ENCODE measurements around the gene PLAAT5.
A peak's percentile ranks its signal among the peaks of the same experiment; 100 is the strongest.
"Not testable (repeated sequence)": the region's sequence is repeated elsewhere in the genome, so short reads cannot be mapped to it uniquely, and the experiment has no call there.

Gene PLAAT5

DNA sequence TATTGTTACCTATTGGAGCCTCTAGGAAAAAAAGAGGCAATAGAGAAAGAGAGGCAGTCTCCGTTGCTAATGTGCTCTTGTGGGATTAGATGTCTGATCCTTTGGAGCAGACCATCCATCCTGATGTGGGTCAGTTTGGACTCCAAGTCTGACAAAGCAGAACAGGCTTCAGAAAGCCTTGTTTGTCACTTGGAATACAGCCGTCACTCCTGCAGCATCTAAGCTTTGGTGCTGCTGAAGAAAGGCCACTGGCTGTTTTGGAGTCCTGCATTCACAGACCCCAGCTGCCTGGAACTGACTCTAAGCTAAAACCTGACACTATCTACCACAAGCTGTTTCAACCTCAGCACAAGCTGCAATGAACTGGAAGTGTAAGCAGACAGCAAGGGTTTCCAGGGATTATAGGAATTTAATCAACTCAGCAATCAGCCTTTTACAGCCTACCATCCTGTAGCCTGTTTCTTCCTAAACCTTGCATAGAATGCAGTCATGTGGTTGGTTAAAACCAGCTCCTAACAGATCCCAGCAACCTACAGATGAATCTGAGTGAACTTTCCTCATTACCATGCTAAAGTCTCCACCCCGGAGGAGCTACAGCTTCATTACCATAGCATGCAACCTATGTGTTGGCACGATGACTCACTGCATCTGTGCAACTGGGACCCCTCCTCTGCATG, 42.0 kb upstream of the PLAAT5 start:
- TF ChIP-seq, protein P1, sequence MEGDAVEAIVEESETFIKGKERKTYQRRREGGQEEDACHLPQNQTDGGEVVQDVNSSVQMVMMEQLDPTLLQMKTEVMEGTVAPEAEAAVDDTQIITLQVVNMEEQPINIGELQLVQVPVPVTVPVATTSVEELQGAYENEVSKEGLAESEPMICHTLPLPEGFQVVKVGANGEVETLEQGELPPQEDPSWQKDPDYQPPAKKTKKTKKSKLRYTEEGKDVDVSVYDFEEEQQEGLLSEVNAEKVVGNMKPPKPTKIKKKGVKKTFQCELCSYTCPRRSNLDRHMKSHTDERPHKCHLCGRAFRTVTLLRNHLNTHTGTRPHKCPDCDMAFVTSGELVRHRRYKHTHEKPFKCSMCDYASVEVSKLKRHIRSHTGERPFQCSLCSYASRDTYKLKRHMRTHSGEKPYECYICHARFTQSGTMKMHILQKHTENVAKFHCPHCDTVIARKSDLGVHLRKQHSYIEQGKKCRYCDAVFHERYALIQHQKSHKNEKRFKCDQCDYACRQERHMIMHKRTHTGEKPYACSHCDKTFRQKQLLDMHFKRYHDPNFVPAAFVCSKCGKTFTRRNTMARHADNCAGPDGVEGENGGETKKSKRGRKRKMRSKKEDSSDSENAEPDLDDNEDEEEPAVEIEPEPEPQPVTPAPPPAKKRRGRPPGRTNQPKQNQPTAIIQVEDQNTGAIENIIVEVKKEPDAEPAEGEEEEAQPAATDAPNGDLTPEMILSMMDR (IDR thresholded peaks at IDR 0.05; ENCODE audit: low read depth, low read length, missing control alignments): no peak
- H3K4me3 ChIP-seq (replicated peaks; ENCODE audit: low read depth, low read length): no peak overlapping the region
- DNase-seq (ENCODE audit: extremely low read depth, low read depth): no peak

DNA sequence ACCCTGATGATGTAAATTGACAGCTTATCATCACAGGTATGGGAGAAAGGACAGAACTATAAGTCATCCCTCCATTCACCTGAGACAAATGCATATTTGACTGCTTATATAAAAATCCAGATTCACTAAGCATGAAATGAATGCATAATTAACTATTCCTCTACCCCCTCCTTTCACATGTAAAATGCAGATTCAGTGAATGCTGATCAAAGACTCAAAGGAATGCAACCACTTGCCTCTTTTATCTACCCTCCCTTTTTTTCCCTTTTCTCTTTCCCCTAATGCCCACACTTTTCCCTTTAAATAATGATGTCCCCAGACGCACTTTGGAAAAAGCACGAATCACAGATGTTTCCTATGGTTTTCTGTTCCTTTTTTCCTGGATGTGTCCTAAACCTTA, 41.1 kb upstream of the PLAAT5 start:
- no peak for DNase-seq (ENCODE audit: extremely low read depth, low read depth)
- TF ChIP-seq, protein P1 (IDR thresholded peaks at IDR 0.05; ENCODE audit: low read depth, low read length, missing control alignments): no peak
- no peak overlapping the region for H3K4me3 ChIP-seq (replicated peaks; ENCODE audit: low read depth, low read length)

DNA sequence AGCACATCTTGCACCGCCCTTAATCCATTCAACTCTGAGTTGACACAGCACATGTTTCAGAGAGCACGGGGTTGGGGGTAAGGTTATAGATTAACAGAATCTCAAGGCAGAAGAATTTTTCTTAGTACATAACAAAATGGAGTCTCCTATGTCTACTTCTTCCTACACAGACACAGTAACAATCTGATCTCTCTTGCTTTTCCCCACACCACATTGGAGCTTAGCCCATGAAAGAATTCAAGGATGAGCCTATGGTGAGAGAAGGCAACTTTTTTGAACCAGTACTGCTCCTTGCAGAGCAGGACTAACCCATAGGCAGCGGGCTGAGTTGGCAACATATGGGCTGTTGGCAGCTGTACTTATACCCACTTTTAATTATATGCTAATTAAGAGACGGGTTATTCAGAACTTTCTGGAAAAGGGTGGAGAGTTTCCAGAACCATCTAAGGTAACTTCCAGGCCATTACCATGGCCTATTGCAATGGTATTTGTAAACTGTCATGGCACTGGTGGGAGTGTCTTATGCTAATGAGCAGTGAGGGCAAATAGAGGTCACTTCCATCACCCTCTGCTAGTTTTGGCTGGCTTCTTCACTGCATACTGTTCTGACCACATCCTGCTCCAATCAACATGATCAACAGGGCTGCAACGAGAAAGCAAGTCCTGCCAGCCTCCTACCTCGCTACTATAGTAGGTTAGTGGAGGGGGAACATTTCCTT, 40.3 kb upstream of the PLAAT5 start:
- peak; percentile 46 for DNase-seq (ENCODE audit: extremely low read depth, low read depth)
- H3K4me3 ChIP-seq (replicated peaks; ENCODE audit: low read depth, low read length): not testable (repeated sequence)

DNA sequence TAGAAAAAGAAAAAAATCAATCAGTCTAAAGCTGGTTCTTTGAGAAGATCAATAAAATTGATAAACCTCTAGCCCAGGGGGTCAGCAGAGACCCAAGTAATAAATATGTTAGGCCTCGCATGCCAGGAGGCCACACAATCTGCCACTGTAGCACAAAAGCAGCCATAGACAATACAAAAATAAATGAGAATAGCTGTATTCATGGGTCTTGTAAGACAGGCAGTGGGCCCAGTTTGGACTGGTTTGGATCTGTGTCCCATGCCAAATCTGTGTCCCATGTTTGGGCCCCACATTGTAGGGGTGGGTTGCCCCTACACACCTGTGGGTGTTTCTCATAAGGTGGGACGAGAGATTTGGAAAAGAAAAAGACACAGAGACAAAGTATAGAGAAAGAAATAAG, 39.1 kb upstream of the PLAAT5 start:
- TF ChIP-seq, protein P1 (IDR thresholded peaks at IDR 0.05; ENCODE audit: low read depth, low read length, missing control alignments): no peak
- DNase-seq (ENCODE audit: extremely low read depth, low read depth): no peak
- no peak overlapping the region for H3K4me3 ChIP-seq (replicated peaks; ENCODE audit: low read depth, low read length)

DNA sequence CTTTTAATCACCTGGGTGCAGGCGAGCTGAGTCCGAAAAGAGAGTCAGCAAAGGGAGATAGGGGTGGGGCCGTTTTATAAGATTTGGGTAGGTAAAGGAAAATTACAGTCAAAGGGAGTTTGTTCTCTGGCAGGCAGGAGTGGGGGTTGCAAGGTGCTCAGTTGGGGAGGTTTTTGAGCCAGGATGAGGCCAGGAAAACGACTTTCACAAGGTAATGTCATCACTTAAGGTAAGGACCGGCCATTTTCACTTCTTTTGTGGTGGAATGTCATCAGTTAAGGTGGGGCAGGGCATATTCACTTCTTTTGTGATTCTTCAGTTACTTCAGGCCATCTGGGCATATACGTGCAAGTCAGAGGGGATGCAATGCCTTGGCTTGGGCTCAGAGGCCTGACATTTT, 38.4 kb upstream of the PLAAT5 start:
- H3K4me3 ChIP-seq (replicated peaks; ENCODE audit: low read depth, low read length); DNase-seq (ENCODE audit: extremely low read depth, low read depth): not testable (repeated sequence)

DNA sequence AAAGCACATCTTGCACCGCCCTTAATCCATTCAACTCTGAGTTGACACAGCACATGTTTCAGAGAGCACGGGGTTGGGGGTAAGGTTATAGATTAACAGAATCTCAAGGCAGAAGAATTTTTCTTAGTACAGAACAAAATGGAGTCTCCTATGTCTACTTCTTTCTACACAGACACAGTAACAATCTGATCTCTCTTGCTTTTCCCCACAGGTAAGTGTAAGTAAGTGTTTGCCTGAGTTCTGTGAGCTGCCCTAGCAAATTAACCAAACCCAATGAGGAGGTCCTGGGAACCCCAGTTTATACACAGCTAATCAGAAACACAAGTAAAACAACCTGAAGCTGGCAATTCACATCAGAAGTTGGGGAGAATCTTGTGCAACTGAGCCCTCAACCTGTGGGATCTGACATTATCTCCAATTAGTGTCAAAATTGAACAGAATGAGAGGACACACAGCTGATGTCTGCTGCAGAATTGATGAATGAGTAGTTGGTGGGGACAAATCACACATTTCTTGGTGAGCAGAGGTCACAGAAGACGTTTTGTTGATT, 37.8 kb upstream of the PLAAT5 start:
- not testable (repeated sequence) for H3K4me3 ChIP-seq (replicated peaks; ENCODE audit: low read depth, low read length); DNase-seq (ENCODE audit: extremely low read depth, low read depth)

DNA sequence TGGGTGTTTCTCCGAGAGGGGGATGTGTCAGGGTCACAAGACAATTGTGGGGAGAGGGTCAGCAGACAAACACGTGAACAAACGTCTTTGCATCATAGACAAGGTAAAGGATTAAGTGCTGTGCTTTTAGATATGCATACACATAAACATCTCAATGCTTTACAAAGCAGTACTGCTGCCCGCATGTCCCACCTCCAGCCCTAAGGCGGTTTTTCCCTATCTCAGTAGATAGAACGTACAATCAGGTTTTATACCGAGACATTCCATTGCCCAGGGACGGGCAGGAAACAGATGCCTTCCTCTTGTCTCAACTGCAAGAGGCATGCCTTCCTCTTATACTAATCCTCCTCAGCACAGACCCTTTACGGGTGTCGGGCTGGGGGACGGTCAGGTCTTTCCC, 37.2 kb upstream of the PLAAT5 start:
- not testable (repeated sequence) for H3K4me3 ChIP-seq (replicated peaks; ENCODE audit: low read depth, low read length); DNase-seq (ENCODE audit: extremely low read depth, low read depth)

DNA sequence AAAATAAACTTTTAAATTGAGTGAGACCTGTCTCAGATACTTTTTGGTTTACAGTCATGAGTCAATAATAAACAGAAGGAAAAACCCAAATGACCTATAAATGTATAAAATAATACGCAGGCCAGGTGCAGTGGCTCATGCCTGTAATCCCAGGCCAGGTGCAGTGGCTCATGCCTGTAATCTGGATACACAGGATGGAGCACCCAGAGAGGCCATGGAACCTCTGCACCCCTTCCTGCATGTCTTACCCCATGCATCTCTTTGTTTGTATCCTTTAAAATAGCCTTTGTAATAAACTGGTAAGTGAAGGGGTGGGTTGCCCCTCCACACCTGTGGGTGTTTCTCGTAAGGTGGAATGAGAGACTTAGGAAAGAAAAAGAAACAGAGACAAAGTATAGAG, 36.7 kb upstream of the PLAAT5 start:
- DNase-seq (ENCODE audit: extremely low read depth, low read depth): no peak
- no peak overlapping the region for H3K4me3 ChIP-seq (replicated peaks; ENCODE audit: low read depth, low read length)
- TF ChIP-seq, protein P1 (IDR thresholded peaks at IDR 0.05; ENCODE audit: low read depth, low read length, missing control alignments): no peak

DNA sequence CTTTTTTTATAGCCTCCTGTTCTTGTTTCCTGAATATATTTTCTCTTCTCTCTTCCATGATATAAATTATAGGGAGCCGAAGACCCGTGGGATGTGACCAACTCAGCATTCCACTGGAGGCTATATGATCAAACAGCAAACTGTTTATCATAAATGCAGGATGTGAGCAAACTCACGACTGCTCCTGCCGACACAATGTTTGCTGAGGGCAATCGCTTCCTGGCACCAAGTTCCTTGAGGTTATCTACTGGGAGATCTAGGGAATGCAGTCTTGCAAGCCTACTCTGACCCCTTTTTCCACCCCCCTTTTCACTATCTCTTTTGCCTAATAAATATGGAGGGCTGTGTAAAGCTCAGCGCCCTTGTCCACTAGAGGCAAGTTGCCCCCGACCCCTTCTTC, 32.2 kb upstream of the PLAAT5 start:
- H3K4me3 ChIP-seq (replicated peaks; ENCODE audit: low read depth, low read length): no peak overlapping the region
- TF ChIP-seq, protein P1 (IDR thresholded peaks at IDR 0.05; ENCODE audit: low read depth, low read length, missing control alignments): no peak
- DNase-seq (ENCODE audit: extremely low read depth, low read depth): no peak
